ENCODE measurements around the gene CORO2B.

CORO2B gene

DNA sequence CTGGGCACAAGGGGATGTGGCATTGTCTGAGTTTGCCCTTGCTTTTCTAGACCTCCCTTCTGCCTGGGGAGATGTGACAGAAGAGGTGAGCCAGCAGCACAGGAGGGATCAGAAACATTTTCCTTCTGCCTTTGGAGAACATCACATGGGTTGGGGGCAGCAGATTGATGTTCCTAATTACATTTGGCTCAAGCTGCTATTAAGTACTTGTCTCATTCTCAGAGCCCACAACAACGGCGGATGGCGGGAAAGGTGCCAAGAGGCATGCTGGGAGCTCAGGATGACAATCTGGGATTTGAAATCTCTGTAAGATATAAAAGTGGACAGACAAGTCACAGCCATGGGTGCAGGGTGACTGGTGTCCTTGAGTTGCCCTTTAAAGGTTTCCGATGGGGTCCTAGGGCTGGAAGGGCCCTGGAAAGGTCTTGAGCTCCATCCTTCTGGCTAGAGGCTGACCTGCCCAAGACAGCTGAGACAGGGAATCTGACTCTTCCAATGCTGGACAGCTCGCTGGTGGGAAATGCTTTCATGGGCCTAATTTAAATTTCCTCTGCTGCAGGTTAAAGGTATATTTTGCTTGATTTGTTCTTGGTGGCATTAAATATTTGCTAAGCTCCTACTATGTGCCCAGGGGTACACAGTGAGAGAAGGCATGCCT is 2.4 kb upstream of the CORO2B start:
- in situ Hi-C loops (cut with HindIII; ENCODE audit: low sequenced_read_pairs): no loop called here
- H3K4me3 ChIP-seq (ENCODE audit: low read depth, low read length): no peak overlapping the region
- TF ChIP-seq, protein P1, sequence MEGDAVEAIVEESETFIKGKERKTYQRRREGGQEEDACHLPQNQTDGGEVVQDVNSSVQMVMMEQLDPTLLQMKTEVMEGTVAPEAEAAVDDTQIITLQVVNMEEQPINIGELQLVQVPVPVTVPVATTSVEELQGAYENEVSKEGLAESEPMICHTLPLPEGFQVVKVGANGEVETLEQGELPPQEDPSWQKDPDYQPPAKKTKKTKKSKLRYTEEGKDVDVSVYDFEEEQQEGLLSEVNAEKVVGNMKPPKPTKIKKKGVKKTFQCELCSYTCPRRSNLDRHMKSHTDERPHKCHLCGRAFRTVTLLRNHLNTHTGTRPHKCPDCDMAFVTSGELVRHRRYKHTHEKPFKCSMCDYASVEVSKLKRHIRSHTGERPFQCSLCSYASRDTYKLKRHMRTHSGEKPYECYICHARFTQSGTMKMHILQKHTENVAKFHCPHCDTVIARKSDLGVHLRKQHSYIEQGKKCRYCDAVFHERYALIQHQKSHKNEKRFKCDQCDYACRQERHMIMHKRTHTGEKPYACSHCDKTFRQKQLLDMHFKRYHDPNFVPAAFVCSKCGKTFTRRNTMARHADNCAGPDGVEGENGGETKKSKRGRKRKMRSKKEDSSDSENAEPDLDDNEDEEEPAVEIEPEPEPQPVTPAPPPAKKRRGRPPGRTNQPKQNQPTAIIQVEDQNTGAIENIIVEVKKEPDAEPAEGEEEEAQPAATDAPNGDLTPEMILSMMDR (IDR thresholded peaks at IDR 0.05; ENCODE audit: low read depth, low read length, missing control alignments): no peak
- DNase-seq (ENCODE audit: low read depth): no peak

DNA sequence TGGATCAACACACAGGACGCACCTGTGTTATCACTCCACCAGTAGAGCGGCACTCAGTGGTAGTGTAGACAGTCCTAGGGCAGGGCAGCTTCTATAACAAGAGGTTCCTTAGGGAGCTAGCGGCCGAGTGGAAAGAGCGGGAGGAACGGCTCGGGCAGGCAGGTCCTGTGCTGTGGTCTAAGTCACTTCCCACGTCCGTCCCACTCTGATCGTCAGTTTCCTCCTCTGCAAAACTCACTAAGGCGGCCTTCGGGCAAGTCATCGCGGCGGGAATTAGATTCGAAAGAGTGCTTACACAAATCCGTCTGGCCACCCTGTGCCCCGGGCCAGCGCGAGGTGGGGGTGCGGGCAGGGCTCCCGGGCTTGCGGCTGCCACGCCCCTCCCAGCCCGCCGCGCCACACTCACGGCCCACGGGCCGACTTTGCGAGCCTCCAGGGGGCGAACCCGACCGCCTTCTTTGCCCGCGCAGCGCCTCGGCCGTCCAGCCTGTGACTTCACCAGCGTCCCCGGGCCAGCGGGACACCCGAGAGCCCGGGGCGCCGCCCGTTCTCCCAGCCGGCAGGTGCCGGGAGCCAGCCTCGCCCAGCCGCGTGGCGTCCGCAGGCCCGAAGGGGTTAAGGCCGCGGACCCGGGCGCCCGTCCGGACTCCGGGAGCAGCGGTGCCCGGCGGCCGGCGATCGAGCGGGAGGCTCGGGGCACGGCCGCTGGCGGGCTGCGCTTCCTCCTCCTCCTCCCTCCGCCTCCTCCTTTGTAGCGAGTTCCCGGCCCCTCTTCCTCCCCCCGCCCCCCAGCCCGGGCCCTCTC is 416 bp upstream of the CORO2B start:
- peak overlapping the region; percentile 63 for H3K4me3 ChIP-seq (ENCODE audit: low read depth, low read length)
- in situ Hi-C loops (cut with HindIII; ENCODE audit: low sequenced_read_pairs): no loop called here
- TF ChIP-seq, protein P1 (IDR thresholded peaks at IDR 0.05; ENCODE audit: low read depth, low read length, missing control alignments): peak; percentile 43
- no peak for DNase-seq (ENCODE audit: low read depth)

GRCh38 chr15:68580026-68580882 is 1.5 kb downstream of the CORO2B start:
- in situ Hi-C loops (cut with HindIII; ENCODE audit: low sequenced_read_pairs): no loop called here
- TF ChIP-seq, protein P1 (IDR thresholded peaks at IDR 0.05; ENCODE audit: low read depth, low read length, missing control alignments): no peak
- H3K4me3 ChIP-seq (ENCODE audit: low read depth, low read length): peak overlapping the region; percentile 63
- DNase-seq (ENCODE audit: low read depth): no peak

DNA sequence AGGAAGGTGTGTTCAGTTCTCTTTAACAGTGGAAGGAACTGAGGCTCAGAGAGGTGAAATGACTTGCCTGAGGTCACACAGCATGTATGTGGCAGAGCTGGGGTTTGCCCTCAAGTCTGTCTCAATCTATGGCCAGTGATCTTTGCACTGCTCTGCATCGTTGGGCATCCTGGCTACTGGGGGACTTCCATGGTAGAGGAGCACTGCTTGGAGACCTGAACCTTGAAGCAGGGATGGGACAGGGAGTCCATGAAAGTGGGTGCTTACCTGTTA is 2.0 kb downstream of the CORO2B start:
- no peak for DNase-seq (ENCODE audit: low read depth)
- peak overlapping the region; percentile 63 for H3K4me3 ChIP-seq (ENCODE audit: low read depth, low read length)
- in situ Hi-C loops (cut with HindIII; ENCODE audit: low sequenced_read_pairs): no loop called here
- TF ChIP-seq, protein P1 (IDR thresholded peaks at IDR 0.05; ENCODE audit: low read depth, low read length, missing control alignments): no peak

DNA sequence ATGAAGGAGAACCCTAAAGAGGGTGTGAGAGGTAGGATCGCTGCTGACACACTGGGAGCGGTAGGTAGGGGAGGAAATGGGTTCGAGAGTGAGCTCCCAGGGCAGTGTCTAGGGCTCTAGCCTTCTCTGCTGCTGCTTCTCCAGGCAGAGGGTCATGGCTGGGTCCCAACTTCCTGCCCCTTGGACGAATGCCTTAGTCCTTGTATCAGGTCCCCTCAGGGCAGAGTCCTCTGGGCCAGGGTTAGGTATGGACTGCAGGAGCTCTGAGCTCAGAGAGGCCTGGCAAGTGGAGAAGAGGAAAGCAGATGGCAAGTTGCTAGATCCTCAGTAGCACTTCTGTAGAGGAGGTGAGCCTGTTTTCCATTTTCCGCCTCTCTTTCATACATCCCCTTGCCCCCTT is 2.9 kb downstream of the CORO2B start:
- DNase-seq (ENCODE audit: low read depth): no peak
- TF ChIP-seq, protein P1 (IDR thresholded peaks at IDR 0.05; ENCODE audit: low read depth, low read length, missing control alignments): no peak
- in situ Hi-C loops (cut with HindIII; ENCODE audit: low sequenced_read_pairs): no loop called here
- H3K4me3 ChIP-seq (ENCODE audit: low read depth, low read length): no peak overlapping the region

GRCh38 chr15:68582236-68582635 is 3.4 kb downstream of the CORO2B start:
- no peak for DNase-seq (ENCODE audit: low read depth)
- TF ChIP-seq, protein P1 (IDR thresholded peaks at IDR 0.05; ENCODE audit: low read depth, low read length, missing control alignments): no peak
- in situ Hi-C loops (cut with HindIII; ENCODE audit: low sequenced_read_pairs): no loop called here

More at GRCh38 chr15:68582236-68582635, 3.4 kb downstream of the CORO2B start:
- no peak overlapping the region for H3K4me3 ChIP-seq (ENCODE audit: low read depth, low read length)

Data from astrocyte of the cerebellum (primary cell).